OCI-LY1 (cell line): Measurements from ENCODE around the gene DNAJA3.
A peak's percentile ranks its signal among the peaks of the same experiment; 100 is the strongest.

Source experiments
- H2AFZ ChIP-seq: fragments of 200-600 bp; sonication (generic), shearing (Covaris generic); 2 replicates; pipeline ENCODE4 v1.6.0; 2014; ENCODE audit warnings: antibody characterized with exemption, mild to moderate bottlenecking, low read length
- H3F3A ChIP-seq: fragments of 200-600 bp; sonication (generic), shearing (Covaris generic); 2 replicates; pipeline ENCODE4 v1.6.0; 2014; ENCODE audit warnings: mild to moderate bottlenecking, antibody characterized with exemption, low read length, moderate library complexity; ENCODE audit not compliant: insufficient read depth
- H3K27ac ChIP-seq: fragments of 200-600 bp; sonication (generic); 2 replicates; pipeline ENCODE4 v1.5.1; 2014; ENCODE audit warnings: low read length, mixed run types, mild to moderate bottlenecking, low read depth; ENCODE audit not compliant: poor library complexity, severe bottlenecking
- H3K27me3 ChIP-seq: fragments of 200-600 bp; sonication (generic); 2 replicates; pipeline ENCODE4 v1.6.0; 2014; ENCODE audit warnings: antibody characterized with exemption, mild to moderate bottlenecking, low read length, moderate library complexity; ENCODE audit not compliant: insufficient read depth
- H3K36me3 ChIP-seq: fragments of 200-600 bp; sonication (generic); 2 replicates; pipeline ENCODE4 v1.6.1; 2014; ENCODE audit warnings: mild to moderate bottlenecking, antibody characterized with exemption, low read length, moderate library complexity, mixed read lengths; ENCODE audit not compliant: insufficient read depth
- H3K4me1 ChIP-seq: fragments of 200-600 bp; sonication (generic); 2 replicates; pipeline ENCODE4 v1.5.1; 2014; ENCODE audit warnings: mild to moderate bottlenecking, low read length, moderate library complexity; ENCODE audit not compliant: insufficient read depth, severe bottlenecking
- H3K4me2 ChIP-seq: fragments of 200-600 bp; sonication (generic), shearing (Covaris generic); 2 replicates; pipeline ENCODE4 v1.6.1; 2014; ENCODE audit warnings: low read length
- H3K4me3 ChIP-seq: fragments of 200-600 bp; sonication (generic); 2 replicates; pipeline ENCODE4 v1.5.1; 2014; ENCODE audit warnings: low read length, low read depth, mild to moderate bottlenecking, mixed read lengths; ENCODE audit not compliant: poor library complexity, severe bottlenecking
- H3K79me2 ChIP-seq: fragments of 200-600 bp; shearing (Covaris generic); 2 replicates; pipeline ENCODE4 v1.6.1; 2016; ENCODE audit warnings: mixed run types, low read length, mixed read lengths; ENCODE audit not compliant: insufficient read depth
- H3K9ac ChIP-seq: fragments of 200-600 bp; sonication (generic), shearing (Covaris generic); 2 replicates; pipeline ENCODE4 v1.6.1; 2014; ENCODE audit warnings: mild to moderate bottlenecking, low read length, mixed read lengths
- H3K9me2 ChIP-seq: fragments of 200-600 bp; sonication (generic), shearing (Covaris generic); 2 replicates; pipeline ENCODE4 v1.6.1; 2014; ENCODE audit warnings: low read depth, mild to moderate bottlenecking, low read length, mixed read lengths
- H3K9me3 ChIP-seq: fragments of 200-600 bp; shearing (Covaris generic); 2 replicates; pipeline ENCODE4 v1.6.1; 2014; ENCODE audit warnings: low read length, mixed read lengths
- H4K20me1 ChIP-seq: fragments of 200-600 bp; sonication (generic), shearing (Covaris generic); 2 replicates; pipeline ENCODE4 v1.6.0; 2016; ENCODE audit warnings: mild to moderate bottlenecking, low read length; ENCODE audit not compliant: insufficient read depth
- CTCF ChIP-seq: fragments of 200-600 bp; sonication (generic), shearing (Covaris generic); IDR thresholded peaks from 2 replicates; pipeline ENCODE4 v1.5.1; 2017; ENCODE audit warnings: mild to moderate bottlenecking, antibody characterized with exemption, low read length, moderate library complexity, mixed read lengths
- EZH2 ChIP-seq: fragments of 200-600 bp; sonication (generic), shearing (Covaris generic); IDR thresholded peaks from 2 replicates; pipeline ENCODE4 v1.8.0; 2017; ENCODE audit warnings: borderline replicate concordance, mixed run types, mild to moderate bottlenecking, antibody characterized with exemption, low read length, moderate library complexity, mixed read lengths

DNAJA3 gene

GRCh38 chr16:4414187-4414917 lies 11.3 kb upstream of the DNAJA3 start:
- no peak overlapping the region for H2AFZ ChIP-seq
- no peak for TF ChIP-seq CTCF
- no peak for TF ChIP-seq EZH2
- H3K4me2 ChIP-seq, result peak overlapping the region; percentile 80
- peaks cover 12% of the 10 kb centered on the region for H3K79me2 ChIP-seq
- no peaks in the 10 kb centered on the region for H4K20me1 ChIP-seq
- H3K4me3 ChIP-seq, result peak overlapping the region; percentile 82
- H3F3A ChIP-seq, result peaks cover 4% of the 10 kb centered on the region; the same call in 1 of the 2 replicates
- H3K9me3 ChIP-seq, result no peaks in the 10 kb centered on the region
- peaks cover 27% of the 10 kb centered on the region for H3K4me1 ChIP-seq
- peaks cover 28% of the 10 kb centered on the region; the same call in 1 of the 2 replicates for H3K36me3 ChIP-seq
- no peaks in the 10 kb centered on the region for H3K27me3 ChIP-seq
- H3K9ac ChIP-seq, result peak overlapping the region; percentile 93; the same call in 1 of the 2 replicates
- peak overlapping the region; percentile 65 for H3K27ac ChIP-seq
- no peaks in the 10 kb centered on the region for H3K9me2 ChIP-seq

- H3K4me1 ChIP-seq, result peaks cover 27% of the 10 kb centered on the region
- no peaks in the 10 kb centered on the region for H3K9me3 ChIP-seq
- peak overlapping the region; percentile 65 for H3K27ac ChIP-seq
- peak overlapping the region; percentile 82 for H3K4me3 ChIP-seq
- peaks cover 4% of the 10 kb centered on the region; the same call in 1 of the 2 replicates for H3F3A ChIP-seq
- peaks cover 21% of the 10 kb centered on the region; the same call in 1 of the 2 replicates for H3K36me3 ChIP-seq
- peak overlapping the region; percentile 93 for H3K9ac ChIP-seq
- H3K9me2 ChIP-seq, result no peaks in the 10 kb centered on the region
- no peak for TF ChIP-seq EZH2
- TF ChIP-seq CTCF, result no peak
- no peak overlapping the region for H2AFZ ChIP-seq
- H3K79me2 ChIP-seq, result peaks cover 12% of the 10 kb centered on the region
- H3K4me2 ChIP-seq, result peak overlapping the region; percentile 80
- no peaks in the 10 kb centered on the region for H4K20me1 ChIP-seq
- no peaks in the 10 kb centered on the region for H3K27me3 ChIP-seq
These were observed 10.0 kb upstream of the DNAJA3 start for GRCh38 chr16:4415538-4416199.

- Histone ChIP-seq H3K36me3 (peaks cover 18% of the 10 kb centered on the region; the same call in 1 of the 2 replicates), H3K27me3 (no peaks in the 10 kb centered on the region), H3K27ac (peak within 1 kb of the TSS; percentile 65), H3K4me2 (peak within 1 kb of the TSS; percentile 80), H3F3A (peaks cover 4% of the 10 kb centered on the region; the same call in 1 of the 2 replicates), H3K79me2 (peaks cover 12% of the 10 kb centered on the region), H3K9me2 (no peaks in the 10 kb centered on the region), H4K20me1 (no peaks in the 10 kb centered on the region), H2AFZ (no peak within 1 kb of the TSS), H3K4me3 (peak within 1 kb of the TSS; percentile 82), H3K4me1 (peaks cover 27% of the 10 kb centered on the region), H3K9me3 (no peaks in the 10 kb centered on the region), H3K9ac (peak within 1 kb of the TSS; percentile 93)
- TF ChIP-seq EZH2 (no peak), CTCF (no peak)
These were observed 9.3 kb upstream of the DNAJA3 start, which contains the start of gene CORO7 for GRCh38 chr16:4416200-4417032. Gene CORO7 (minus strand): TSS chr16:4416596. CDS start chr16:4416518, 78 bp downstream.
